Measurements from ENCODE around the gene APLP2.
"Not testable (repeated sequence)": the region's sequence is repeated elsewhere in the genome, so short reads cannot be mapped to it uniquely, and the experiment has no call there.

APLP2 gene

DNA sequence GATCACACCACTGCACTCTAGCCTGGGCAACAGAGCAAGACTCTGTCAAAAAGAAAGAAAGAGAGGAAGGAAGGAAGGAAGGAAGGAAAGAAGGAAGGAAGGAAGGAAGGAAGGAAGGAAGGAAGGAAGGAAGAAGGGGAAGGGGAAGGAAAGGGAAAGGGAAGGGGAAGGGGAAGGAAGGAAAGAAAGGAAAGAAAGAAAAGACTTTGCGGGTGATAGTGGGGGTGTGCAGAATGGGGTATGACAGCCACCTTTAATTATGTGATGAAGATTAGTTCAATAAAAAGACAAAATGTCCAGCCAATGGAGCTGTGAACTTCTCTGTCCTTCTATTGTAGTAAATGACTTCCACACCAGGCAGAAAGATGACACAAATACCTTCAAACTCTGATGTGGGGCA is 8.7 kb upstream of the APLP2 start:
- DNase-seq (ENCODE audit: low read depth) = no peak

DNA sequence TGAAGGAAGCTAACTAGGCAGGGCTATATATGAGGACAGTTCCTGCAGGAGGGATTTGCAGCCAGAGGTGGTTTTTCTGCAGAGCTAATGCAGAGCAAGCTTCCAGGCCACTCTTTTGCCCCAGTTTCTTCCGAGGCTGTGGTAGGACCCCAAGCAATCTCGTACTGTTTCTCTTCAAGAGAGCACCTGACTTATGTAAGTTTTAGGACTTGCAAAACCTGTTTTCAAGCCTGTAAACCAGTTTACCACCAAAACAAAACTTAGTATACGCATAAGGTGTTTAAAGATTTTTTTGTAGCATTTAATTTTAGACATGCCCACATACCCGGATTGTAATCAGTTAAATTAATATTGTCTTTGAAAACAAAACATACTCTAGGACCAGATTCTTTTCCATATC is 7.7 kb upstream of the APLP2 start:
- DNase-seq (ENCODE audit: low read depth) = no peak

DNA sequence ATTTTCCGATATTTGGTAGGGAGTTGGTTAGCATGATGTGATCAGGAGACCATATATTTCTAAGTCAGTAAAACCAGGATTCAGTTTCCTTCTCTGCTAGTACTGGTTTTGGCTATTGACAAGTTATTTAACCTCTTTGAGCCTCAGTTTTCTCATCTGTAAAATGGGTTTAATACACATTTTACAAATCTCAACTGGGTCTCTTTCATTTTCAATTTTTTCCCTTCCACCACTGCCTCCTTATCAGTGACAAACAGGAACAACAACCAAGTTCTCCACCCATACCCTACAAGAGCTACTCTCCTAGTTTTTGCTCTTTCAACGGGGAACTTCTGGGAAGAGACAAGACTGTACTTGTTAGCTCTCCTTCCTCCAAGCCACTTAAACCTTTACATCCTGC is 6.2 kb upstream of the APLP2 start:
- no peak for DNase-seq (ENCODE audit: low read depth)

DNA sequence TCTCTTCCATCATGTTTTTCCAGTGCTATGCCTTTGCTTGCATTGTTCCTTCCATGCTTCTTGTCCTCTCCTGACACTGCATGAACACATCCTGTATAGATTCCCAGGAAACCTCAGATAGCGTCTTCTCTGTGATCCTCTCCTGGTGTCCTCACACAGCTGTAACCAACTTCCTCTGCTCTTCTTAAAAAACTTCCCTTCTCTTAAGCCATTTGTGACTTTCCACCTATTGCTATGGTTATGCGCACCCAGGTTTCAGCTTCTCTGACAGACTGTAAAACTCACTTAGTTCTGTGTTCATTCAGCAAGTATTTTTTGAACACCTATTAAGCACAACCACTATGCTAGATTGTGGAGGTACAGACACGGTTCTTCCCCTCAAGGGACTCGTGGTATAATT is 5.1 kb upstream of the APLP2 start:
- DNase-seq (ENCODE audit: low read depth) = no peak

DNA sequence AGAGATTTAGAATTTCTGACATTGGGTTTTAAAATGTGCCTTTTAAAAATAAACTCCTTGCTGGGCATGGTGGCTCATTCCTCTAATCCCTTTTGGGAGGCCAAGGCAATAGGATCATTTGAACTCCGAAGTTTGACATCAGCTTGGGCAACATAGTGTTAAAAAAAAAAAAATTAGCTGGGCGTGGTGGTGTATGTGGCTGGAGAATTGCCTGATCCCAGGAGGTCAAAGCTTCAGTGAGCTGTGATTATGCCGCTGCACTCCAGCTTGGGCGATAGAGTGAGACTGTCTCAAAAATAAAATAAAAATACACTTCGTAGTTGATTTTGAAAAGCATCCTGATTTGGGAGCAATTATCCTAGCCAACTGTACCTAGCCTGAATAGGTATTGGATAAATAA is 3.4 kb upstream of the APLP2 start:
- DNase-seq (ENCODE audit: low read depth) = no peak

DNA sequence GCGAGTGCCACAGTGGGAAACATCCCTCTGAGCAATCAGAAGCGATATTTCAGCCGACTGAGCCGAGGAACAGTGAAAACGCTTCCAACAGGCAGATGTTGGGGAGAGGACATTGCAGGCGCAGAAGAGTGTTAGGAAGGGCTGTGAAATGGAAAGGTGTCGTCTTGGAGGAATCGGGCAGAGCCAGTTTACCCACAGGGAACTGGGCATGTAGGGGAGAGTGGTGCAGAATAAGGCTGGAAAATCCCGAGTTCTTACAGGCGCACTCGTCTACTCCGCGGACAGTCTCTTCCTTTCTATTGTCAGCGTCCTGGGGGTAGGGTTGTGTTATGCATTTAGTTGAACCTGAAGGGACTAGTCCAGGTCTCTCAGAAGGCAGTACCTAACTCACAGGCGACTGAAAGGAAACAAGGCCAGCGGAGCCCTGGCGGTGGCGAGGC is 1.1 kb upstream of the APLP2 start:
- no peak for DNase-seq (ENCODE audit: low read depth)

DNA sequence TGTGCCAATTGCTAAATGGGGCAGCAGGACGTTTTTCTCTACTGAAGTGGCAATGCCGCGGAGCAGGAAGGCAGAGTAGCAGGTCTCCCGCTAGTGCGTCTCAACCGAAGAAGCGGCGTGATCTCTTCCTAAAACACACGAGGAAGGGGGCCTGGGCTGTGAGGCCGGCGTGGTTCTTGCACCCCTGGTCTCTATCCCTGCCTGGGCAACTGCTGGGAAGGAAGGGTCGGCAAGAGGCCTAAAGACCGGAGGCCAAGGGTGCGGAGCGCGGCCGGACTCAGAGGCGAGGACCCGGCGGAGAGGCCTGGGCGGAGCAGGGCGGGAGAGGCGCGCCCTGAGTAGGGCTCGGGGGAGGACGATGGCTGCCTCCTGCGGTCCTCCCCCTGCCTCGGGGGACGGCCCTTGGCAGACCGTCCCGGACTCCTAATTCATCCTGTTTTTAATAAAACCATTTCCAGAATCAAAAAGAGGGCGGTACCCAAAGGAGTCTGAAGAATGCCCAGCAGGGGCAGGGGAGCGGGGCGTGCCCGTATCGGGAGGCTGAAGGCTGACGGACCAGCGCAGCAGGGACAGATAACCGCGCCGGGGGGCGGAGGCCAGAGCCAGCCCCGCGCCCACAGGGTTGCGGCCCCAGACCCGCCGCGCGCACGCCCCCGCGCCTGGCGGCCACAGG is 572 bp upstream of the APLP2 start:
- peak; percentile 40 for DNase-seq (ENCODE audit: low read depth)

DNA sequence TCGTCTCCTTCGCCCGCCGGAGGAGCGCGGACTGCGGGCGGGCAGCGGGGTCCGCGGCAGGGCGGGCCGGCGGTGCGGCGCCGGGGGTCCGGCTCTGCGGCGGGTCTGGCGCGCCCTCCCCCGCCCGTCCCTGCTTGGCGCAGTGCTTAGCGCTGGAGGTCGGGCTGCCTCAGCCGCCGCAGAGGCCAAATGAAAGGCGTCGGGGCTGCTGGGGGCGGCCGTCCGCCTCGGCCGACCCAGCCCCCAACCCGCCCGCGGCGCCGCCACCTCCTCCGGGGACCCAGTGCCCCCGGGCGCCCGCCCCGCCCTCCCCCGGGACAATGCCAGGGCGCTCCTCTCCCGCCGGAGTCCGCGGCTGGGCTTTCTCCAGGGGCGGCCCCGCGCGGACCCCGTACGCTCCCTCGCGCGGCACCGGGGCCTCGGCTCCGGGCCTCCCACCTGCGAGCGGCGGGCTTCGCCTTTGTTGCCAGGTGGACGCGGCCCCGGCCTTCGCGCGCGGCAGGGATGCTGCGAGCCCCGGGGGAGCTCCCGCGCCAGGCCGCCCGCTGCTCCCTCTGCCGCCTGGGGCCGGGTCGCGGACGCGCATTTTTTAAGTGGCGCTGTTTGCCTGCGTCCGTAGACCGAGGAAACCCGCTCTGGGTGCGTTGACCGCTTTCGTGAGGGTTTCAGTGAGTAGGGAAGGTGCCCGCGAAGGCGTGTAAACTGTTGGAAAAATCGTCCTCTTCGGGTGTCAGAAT is 583 bp downstream of the APLP2 start:
- peak; percentile 30 for DNase-seq (ENCODE audit: low read depth)

DNA sequence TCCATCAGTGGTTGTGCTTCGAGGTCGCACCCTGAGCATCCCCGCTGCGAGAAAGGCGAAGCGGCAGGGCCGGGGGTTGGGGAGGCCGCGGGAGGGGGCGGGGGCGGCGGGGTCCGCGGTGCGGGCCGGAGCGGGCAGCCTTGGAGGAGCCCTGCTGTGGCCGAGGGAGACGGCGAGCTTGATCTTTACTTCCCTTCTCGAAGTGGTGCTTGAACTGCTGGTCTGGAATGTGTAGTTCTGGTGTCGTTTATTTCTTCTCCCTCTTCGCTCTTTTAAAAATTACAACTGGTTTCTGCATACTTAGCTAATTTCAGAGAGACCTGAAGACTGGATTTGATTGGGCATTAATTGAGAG is 1.1 kb downstream of the APLP2 start:
- DNase-seq (ENCODE audit: low read depth) = no peak

DNA sequence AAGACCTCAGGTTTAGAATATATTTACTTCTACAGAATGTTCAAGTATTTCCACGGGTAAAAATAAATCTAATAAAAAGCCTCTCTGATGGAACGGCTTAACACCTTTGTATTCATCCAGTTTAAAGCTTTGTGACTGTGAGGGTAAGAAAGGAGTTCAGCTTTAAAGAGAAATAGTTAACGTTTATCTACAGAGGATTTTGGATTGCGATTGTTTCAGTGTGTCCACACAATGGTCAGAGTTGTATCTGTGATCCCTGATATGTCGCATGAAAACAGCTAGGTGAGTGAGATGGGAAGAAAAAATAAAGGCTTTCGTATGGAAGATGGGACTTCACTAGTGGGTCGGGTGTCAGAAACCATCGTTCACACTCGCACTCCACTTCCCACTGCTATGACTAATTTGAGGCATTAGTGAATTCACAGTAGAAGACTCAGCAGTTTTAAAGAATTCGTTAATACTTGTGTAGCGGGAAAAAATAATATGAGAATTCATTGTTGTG is 1.6 kb downstream of the APLP2 start:
- DNase-seq (ENCODE audit: low read depth) = no peak

DNA sequence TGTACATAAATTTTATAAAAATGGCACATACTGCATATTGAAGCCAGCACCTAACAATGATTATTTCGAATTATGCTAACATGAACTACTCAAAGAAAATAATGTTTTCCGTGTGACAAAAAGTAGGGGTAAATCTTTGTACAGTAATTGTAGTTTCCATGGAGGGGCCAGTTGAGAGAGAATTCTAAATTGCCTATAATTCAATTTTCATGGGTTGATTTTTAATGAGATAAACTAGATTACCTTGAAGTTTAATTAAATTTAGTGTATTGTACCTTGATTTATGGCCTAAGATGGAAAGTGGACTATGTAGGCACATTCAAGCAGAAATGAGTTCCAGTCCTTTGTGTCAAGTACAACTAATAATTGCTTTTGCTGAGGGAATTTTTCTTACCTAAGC is 5.0 kb downstream of the APLP2 start:
- no peak for DNase-seq (ENCODE audit: low read depth)

DNA sequence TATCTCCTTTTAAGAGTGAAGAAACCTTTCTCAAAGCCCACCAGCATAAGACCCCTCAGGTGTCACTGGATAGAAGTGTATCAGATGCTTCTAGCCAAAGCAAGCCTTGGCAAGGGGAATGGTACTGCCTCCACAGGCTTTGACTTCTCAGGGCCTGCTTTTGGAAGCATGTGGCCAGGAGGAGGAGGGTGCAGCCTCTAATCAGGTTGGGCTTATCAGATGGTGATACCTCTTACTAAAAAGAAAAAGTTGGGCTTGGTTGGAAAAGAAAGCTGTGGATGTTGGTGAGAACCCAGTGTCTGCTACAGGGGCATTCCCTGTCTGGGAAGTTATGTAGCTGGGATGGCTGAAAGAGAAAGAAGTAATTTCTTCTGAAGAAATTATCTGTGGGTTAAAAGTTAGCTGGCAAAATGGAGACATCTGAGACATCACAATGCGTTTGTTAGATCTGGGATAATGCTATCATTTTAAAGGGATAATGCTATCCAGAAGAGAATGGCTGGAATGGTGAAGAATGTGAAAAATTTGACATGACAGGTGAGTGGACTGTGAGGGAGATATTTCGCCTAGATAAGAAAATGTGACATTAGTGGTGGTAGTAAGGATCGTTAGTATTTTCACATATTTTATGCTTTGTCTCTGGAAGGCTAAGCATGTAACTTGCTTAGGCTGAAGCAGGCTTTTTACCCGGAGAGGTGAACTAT is 7.2 kb downstream of the APLP2 start:
- DNase-seq (ENCODE audit: low read depth) = no peak

DNA sequence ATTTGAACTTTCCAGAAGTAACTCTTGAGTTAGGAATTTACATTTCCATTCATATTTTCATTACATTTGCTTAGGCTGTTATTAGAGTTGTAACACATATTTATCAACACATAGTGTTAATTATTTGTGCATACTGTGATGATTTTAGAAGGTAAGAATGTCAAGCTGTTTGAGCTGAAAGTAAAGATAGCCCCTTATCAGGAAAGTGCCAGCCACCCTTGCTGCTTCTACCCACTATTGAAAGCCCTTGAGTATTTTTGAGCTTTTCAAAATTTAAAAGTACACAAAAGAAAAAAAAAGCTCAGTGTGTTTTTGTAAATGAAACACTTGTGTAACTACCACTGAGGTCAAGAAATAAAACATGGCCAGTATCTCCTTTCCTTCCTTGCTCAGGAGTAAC is 8.0 kb downstream of the APLP2 start:
- DNase-seq (ENCODE audit: low read depth) = no peak

DNA sequence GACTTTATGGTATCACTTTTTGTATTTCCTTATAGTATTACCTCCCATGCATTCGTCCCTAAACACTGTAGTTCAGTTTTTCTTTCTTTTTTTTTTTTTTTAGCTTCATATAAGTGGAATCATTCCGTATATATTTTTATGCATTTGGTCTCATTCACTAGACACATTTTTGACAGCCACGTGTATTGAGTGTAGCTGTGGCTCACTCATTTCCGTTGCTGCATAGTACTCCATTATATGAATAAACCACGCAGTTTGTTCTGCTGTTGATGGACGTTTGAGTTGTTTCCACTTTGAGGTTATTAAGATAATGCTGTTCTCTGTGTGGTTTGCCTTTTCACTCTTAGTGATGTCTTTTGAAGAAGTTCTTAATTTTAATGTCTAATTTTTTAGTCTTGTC is 8.4 kb downstream of the APLP2 start:
- no peak for DNase-seq (ENCODE audit: low read depth)

DNA sequence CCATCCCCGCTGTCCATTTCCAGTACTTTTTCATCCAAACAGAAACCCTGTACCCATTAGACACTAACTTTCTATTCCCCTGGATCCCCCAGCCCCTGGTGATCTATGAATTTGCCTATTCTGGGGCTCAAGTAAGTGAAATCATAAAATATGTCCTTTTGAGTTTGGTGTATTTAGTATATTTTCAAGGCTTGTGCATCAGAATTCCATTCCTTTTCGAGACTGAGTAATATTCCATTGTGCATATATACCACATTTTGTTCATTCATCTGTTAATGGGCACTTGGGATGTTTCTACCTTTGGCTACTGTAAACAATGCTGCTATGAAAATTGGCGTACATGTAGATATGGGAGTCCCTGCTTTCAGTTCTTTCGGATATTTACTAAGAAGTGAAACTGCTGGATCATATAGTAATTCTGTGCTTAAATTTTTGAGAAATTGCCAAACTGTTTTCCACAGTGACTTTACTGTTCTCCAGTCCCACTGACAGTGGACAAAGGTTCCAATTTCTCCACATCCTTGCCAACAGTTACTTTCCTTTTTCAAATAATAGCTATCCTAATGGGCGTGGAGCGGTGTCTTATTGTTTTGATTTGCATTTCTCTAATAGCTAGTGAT is 16.1 kb downstream of the APLP2 start:
- no peak for DNase-seq (ENCODE audit: low read depth)

DNA sequence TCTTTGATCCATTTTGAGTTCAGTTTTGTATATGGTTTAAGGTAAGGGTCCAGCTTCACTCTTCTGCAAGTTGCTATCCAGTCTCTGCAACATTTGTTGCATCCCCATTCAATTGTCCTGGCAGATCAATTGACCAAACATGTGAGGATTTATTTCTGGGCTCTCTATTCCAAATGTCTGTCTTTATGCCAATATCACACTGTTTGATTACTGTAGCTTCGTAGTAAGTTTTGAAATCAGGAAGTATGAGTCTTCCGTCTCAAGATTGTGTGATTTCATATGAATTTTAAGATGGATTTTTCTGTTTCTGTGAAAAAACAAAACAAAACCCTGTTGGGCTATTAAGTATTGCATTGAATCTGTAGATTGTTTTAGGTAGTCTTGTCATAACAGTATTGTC is 17.0 kb downstream of the APLP2 start:
- DNase-seq (ENCODE audit: low read depth) = no peak

DNA sequence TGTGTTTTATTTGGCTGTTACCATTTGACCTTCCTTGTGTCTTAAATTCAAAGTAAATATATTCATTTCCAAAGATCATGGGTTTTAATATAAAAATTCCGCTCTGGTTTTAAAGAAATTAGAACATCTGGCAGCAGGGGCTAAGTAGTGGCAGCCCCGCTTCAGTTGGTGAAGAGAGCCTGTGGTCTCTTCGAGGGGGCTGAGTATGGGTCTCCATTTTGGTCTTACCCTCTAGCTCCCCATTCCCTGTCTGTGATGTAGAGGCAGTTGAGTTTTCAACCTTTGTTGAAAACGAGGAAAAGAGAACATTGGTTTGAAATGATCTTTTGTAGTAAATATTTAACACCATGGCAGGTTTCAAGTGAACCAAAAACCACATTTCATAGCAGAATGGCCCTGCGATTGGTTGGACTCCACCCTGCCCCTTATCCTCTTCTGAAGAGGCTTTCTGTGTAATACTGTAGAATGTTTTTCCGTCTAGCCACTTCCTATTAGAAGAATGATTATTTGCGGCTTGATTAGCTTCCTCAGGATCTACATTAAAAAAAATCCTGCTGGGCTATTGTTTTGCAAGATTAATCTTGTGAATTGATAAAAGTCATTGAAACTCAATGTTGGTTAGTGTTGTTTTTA is 17.7 kb downstream of the APLP2 start:
- DNase-seq (ENCODE audit: low read depth) = no peak

DNA sequence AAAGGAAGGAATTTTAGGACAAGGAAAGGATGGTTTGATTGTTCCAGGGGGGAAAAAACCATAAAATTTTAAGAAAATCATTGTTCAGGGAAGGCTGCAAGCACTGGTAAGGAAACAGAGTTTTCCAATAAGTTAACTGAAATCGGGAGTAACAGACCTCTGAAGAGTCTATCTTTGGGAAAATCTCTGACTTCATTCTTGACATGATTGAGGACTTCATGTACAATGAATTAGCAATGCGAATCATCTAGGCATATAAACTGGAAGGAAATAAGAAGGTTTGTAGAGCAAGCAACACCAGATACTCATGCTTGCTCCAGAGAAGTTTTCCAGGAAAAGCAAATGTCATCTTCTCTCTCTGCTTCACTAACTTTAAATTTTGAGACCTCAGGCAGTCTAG is 18.5 kb downstream of the APLP2 start:
- no peak for DNase-seq (ENCODE audit: low read depth)

DNA sequence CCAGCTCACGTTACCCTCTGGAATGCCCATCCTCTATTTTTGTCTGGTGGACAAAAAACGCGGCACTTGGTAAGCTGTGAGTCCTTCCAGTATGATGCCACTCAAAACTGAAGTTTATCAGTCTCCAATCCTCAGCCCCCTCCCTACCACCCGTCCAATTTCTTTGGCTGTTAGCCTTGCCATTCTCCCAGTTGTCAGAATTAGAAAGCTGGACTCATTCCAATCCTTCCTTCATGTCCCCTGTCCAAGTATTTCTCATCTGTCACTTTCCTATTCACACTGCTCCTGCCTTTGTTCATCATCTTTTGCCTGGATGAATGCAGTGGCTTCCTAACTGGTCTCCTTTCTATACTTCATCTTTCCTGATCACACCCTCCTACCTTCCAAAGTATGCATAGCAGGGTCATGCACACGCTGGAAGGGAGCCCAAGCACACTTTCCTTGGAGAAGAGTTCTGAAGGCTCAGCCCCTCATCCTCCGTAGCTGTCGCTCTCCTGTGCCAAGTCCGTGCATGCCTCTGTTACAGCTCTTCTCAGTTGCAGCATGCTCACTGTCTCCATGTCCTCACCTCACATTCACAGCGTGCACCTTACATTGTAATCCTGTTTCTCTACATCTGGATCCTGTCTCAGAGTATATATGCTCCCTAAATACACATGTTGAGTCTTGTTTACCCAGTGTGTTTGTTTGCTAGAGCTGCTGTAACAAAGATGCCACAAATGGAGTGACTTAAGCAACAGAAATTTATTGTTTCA is 19.4 kb downstream of the APLP2 start:
- DNase-seq (ENCODE audit: low read depth) = no peak

DNA sequence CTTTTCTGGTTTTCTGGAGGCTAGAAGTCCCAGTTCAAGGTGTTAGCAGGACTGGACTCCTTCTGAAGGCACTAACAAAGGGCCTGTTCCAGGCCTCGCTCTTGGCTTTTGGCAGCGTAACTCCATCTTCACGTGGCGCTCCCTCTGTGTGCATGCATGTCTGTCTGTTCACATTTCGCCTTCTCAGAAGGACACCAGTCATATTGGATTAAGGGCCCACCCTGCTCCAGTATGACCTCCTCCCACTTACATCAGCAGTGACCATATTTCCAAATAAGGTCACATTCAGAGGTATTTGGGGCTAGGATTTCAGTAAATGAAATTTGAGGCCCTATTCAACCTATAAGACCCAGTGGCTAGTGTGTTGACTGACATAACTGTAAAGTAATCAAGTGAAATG is 20.0 kb downstream of the APLP2 start:
- DNase-seq (ENCODE audit: low read depth) = no peak

DNA sequence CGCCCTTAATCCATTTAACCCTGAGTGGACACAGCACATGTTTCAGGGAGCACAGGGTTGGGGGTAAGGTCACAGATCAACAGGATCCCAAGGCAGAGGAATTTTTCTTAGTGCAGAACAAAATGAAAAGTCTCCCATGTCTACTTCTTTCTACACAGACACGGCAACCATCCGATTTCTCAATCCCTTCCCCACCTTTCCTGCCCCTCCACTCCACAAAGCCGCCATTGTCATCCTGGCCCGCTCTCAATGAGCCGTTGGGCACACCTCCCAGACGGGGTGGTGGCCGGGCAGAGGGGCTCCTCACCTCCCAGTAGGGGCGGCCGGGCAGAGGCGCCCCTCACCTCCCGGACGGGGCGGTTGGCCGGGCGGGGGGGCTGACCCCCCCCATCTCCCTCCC is 20.8 kb downstream of the APLP2 start:
- not testable (repeated sequence) for DNase-seq (ENCODE audit: low read depth)

DNA sequence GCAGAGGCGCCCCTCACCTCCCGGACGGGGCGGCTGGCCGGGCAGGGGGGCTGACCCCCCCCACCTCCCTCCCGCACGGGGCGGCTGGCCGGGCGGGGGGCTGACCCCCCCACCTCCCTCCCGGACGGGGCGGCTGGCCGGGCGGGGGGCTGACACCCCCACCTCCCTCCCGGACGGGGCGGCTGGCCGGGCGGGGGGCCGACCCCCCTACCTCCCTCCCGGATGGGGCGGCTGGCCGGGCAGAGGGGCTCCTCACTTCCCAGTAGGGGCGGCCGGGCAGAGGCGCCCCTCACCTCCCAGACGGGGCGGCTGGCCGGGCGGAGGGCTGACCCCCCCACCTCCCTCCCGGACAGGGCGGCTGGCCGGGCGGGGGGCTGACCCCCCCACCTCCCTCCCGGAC is 21.5 kb downstream of the APLP2 start:
- DNase-seq (ENCODE audit: low read depth) = not testable (repeated sequence)
